Astrocyte (in vitro differentiated cells and primary cell): ENCODE data around the gene DRC1. TPM values are rescaled to one million over a fixed set of nuclear protein-coding genes. Genes with fewer than 3 reads are reported as not detected.

Experiments
- DNase-seq: peaks from one replicate; pipeline ENCODE4 v3.0.0-alpha.2; 2010; ENCODE audit warnings: low read depth
- FAIRE-seq: peaks from 2 replicates; lab custom pipeline; 2011; peaks lifted over from hg19 to GRCh38; lab: Jason Lieb, UNC
- H2AFZ ChIP-seq: 2 replicates; pipeline ENCODE4 v1.6.0; 2012; ENCODE audit warnings: low read depth, low read length, inconsistent platforms
- H3K27ac ChIP-seq: 2 replicates; pipeline ENCODE4 v1.5.1; 2011; ENCODE audit warnings: low read depth, low read length, inconsistent platforms
- H3K27me3 ChIP-seq: 2 replicates; pipeline ENCODE4 v1.6.0; 2011; ENCODE audit warnings: low read length, inconsistent platforms; ENCODE audit not compliant: insufficient read depth
- H3K36me3 ChIP-seq: 2 replicates; pipeline ENCODE4 v1.5.1; 2011; ENCODE audit warnings: low read length, inconsistent platforms; ENCODE audit not compliant: insufficient read depth
- H3K4me1 ChIP-seq: 2 replicates; pipeline ENCODE4 v1.5.1; 2011; ENCODE audit warnings: low read length, inconsistent platforms; ENCODE audit not compliant: insufficient read depth
- H3K4me2 ChIP-seq: 2 replicates; pipeline ENCODE4 v1.6.0; 2012; ENCODE audit warnings: low read length, inconsistent platforms
- H3K4me3 ChIP-seq: 2 replicates; pipeline ENCODE4 v1.5.1; 2011; ENCODE audit warnings: low read depth, mild to moderate bottlenecking, low read length, inconsistent platforms; ENCODE audit not compliant: insufficient read depth
- H3K79me2 ChIP-seq: 2 replicates; pipeline ENCODE4 v1.6.0; 2012; ENCODE audit warnings: mild to moderate bottlenecking, low read length, inconsistent platforms; ENCODE audit not compliant: insufficient read depth
- H3K9ac ChIP-seq: 2 replicates; pipeline ENCODE4 v1.6.0; 2012; ENCODE audit warnings: mild to moderate bottlenecking, low read length, inconsistent platforms
- H3K9me3 ChIP-seq: 2 replicates; pipeline ENCODE4 v1.5.1; 2012; ENCODE audit warnings: low read depth, mild to moderate bottlenecking, low read length, inconsistent platforms; ENCODE audit not compliant: insufficient read depth
- H4K20me1 ChIP-seq: 2 replicates; pipeline ENCODE4 v1.6.0; 2012; ENCODE audit warnings: low read length, inconsistent platforms; ENCODE audit not compliant: insufficient read depth
- H3K27ac Mint-ChIP-seq: one replicate; pipeline ENCODE4 v1.8.0; 2021; ENCODE audit warnings: mild to moderate bottlenecking, mixed read lengths; ENCODE audit not compliant: unreplicated experiment
- H3K27me3 Mint-ChIP-seq: one replicate; pipeline ENCODE4 v1.8.0; 2021; ENCODE audit warnings: low read depth, mixed read lengths; ENCODE audit not compliant: unreplicated experiment
- H3K36me3 Mint-ChIP-seq: one replicate; pipeline ENCODE4 v1.8.0; 2021; ENCODE audit warnings: low read depth, mixed read lengths; ENCODE audit not compliant: unreplicated experiment
- H3K4me1 Mint-ChIP-seq: one replicate; pipeline ENCODE4 v1.8.0; 2021; ENCODE audit warnings: low read depth, mixed read lengths; ENCODE audit not compliant: unreplicated experiment
- H3K4me3 Mint-ChIP-seq: one replicate; pipeline ENCODE4 v1.8.0; 2021; ENCODE audit warnings: mild to moderate bottlenecking, moderate library complexity, mixed read lengths; ENCODE audit not compliant: unreplicated experiment
- H3K9me3 Mint-ChIP-seq: one replicate; pipeline ENCODE4 v1.8.0; 2021; ENCODE audit warnings: mild to moderate bottlenecking, mixed read lengths; ENCODE audit not compliant: unreplicated experiment
- EZH2 ChIP-seq: IDR thresholded peaks from 2 replicates; pipeline ENCODE4 v1.6.1; 2012; ENCODE audit warnings: mild to moderate bottlenecking, low read length, inconsistent platforms; ENCODE audit not compliant: insufficient read depth
- total RNA-seq: library from RNA; stranded (reverse); gene quantifications from 2 replicates; pipeline ENCODE4 v1.2.1, GENCODE V29; 2021
- TF ChIP-seq, protein P1 (sequence below): IDR thresholded peaks from 2 replicates; pipeline ENCODE4 v1.5.1; 2011; ENCODE audit warnings: low read depth, mild to moderate bottlenecking, inconsistent platforms, low read length, moderate library complexity; ENCODE audit not compliant: insufficient read depth

DRC1 gene
- total RNA-seq, 1 donor from 2014 or later, result 0.27 TPM

DNA sequence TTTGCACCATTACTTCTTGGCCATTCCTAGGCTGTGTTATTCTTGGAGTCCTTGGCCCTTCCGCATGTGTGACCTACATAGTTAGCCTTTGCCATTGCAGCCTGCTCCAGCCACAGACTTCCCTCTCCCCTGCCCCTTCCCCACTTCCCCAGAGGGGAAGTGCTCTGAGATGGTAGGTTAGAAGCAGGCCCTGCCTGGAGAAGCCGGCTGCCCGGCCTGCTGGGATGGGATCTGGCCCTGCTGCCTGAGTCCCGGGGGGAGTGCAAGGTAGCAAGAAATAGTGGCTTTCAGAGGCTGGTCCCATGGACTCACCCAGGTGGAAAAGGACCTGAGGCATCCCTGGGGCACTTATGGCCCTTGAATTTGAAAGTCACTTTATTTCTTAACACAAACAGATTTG lies 104.6 kb downstream of the DRC1 start:
- Histone ChIP-seq H3K4me2 (no peak overlapping the region), H3K27me3 (peaks cover 34% of the 10 kb centered on the region), H3K4me1 (peaks cover 7% of the 10 kb centered on the region), H4K20me1 (no peaks in the 10 kb centered on the region), H3K79me2 (no peaks in the 10 kb centered on the region), H3K9me3 (no peaks in the 10 kb centered on the region), H3K36me3 (no peaks in the 10 kb centered on the region), H3K9ac (no peak overlapping the region), H3K27ac (no peak overlapping the region), H3K4me3 (no peak overlapping the region), H2AFZ (no peak overlapping the region)
- H3K36me3 Mint-ChIP-seq, result no peaks in the 10 kb centered on the region
- peaks cover 2% of the 10 kb centered on the region for H3K9me3 Mint-ChIP-seq
- H3K27me3 Mint-ChIP-seq, result peaks cover 43% of the 10 kb centered on the region
- no peaks in the 10 kb centered on the region for H3K4me1 Mint-ChIP-seq
- TF ChIP-seq, protein P1, sequence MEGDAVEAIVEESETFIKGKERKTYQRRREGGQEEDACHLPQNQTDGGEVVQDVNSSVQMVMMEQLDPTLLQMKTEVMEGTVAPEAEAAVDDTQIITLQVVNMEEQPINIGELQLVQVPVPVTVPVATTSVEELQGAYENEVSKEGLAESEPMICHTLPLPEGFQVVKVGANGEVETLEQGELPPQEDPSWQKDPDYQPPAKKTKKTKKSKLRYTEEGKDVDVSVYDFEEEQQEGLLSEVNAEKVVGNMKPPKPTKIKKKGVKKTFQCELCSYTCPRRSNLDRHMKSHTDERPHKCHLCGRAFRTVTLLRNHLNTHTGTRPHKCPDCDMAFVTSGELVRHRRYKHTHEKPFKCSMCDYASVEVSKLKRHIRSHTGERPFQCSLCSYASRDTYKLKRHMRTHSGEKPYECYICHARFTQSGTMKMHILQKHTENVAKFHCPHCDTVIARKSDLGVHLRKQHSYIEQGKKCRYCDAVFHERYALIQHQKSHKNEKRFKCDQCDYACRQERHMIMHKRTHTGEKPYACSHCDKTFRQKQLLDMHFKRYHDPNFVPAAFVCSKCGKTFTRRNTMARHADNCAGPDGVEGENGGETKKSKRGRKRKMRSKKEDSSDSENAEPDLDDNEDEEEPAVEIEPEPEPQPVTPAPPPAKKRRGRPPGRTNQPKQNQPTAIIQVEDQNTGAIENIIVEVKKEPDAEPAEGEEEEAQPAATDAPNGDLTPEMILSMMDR, result no peak
- no peak for TF ChIP-seq EZH2
- H3K4me3 Mint-ChIP-seq, result no peak overlapping the region
- DNase-seq (no peak), FAIRE-seq (no peak)
- H3K27ac Mint-ChIP-seq, result no peak overlapping the region

Other genes with a start within 250 kb of the DRC1 start
- gene GAREM2, start 228.8 kb upstream of the DRC1 start, total RNA-seq, result 2.2 and 4.2 TPM in 2 replicates
- gene HADHA, start 157.3 kb upstream of the DRC1 start, total RNA-seq, result 132 and 139 TPM in 2 replicates
- gene HADHB, start 157.0 kb upstream of the DRC1 start, total RNA-seq, result 109 and 116 TPM in 2 replicates
- gene SELENOI, start 55.8 kb upstream of the DRC1 start, total RNA-seq, result 49.7 and 51.9 TPM in 2 replicates
- gene ADGRF3, start 55.1 kb upstream of the DRC1 start, total RNA-seq, result 0.16 and 0.17 TPM in 2 replicates
- not detected in 2 replicates for gene OTOF, start 76.2 kb downstream of the DRC1 start, total RNA-seq
- gene CIB4, start 239.4 kb downstream of the DRC1 start, total RNA-seq, result not detected in 2 replicates